ENCODE results near the gene SPINK7.

The SPINK7 gene

DNA sequence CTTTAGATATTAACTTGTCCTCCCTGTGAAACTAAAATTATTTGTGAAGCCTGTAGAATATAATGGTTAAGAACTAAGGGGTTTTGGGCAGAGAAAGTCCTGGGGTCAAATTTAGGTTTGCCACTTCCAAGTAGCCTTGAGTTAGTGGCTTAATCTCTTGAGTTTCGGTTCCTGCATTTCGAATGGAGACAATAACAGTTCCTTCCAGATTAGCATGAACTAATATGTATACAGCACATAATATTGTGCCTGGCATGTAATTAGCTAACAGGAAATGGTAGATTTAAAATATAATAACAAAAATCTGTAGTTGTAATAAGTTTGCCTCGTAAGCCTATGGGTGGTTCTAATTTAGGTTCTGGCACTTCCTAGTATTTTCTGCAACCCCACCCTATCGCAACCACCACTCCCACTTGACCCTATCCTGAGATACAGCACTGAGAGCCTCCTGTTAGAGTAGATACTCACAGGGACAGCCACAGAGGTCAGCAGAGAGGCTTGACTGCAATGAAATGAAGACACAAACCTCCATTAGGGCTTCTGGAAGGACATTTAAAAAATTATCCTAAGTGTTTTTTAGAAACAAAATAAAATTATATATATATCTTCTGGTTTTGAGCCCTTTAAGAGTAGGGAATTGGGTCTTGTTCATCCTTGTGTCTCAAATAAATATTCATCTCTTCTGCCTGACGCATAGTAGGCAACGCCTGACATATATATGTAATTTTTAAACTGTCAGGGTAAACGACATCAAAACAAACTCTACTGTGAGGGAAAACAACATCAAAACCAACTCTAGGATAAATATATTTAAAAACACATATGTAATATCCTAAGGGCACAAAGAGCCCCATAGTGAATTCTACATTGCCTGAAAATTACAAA is 31.6 kb downstream of the SPINK7 start:
- DNase-seq (ENCODE audit: low read depth): no peak

DNA sequence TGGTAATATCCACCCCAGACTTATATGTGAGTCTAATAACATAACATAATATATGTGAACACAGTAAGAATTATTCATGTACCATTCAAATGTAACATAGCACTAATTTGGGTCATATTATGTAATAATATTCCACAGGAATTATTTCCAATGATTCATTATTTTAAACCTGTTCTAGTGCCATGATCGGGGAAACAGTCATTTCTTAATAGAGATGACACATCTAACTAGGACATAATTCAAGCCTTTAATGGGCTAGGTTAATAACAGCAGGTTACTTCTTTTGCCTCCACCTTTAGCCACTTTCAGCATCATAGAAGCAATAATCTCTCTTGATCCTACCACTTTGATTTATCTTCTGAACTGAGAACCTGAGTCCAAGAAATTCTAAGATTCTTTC is 35.5 kb downstream of the SPINK7 start:
- no peak for DNase-seq (ENCODE audit: low read depth)

DNA sequence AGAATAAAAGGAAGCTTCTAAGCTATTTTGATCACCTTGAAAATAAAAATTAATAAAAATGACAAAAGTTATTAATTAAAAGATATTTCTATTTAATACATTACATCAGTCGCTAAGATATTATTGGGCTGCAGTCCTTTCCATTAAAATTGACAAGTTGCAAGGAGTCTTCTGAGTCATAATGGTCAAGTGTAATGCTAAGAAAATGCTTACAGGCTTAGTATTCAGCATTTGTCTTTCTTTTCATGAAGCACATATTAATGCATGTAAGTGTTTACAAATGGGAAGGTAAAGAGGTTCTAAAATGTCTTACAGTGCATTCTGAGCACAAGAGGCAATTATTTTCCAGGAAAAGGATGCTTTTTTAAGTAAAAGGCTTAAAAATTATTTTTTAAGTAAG is 40.5 kb downstream of the SPINK7 start:
- peak; percentile 1 for DNase-seq (ENCODE audit: low read depth)

DNA sequence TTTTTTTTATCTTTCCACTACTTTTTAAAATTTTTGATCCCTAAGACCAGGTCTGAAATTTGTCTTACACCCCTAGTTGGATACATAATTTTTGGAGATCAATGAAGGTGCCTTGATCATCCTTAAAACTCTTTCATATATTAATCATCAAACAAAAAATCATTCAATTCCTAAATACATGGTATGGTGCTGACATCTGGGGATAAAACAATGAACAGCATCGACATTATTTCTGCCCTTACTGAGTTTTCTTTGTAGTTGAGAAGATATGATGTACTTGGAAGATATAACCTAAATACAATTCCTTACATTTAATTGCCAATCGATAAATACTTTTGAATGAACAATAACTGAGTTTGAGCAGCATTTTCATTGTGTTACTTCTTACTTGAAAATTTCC is 41.4 kb downstream of the SPINK7 start:
- DNase-seq (ENCODE audit: low read depth): no peak

DNA sequence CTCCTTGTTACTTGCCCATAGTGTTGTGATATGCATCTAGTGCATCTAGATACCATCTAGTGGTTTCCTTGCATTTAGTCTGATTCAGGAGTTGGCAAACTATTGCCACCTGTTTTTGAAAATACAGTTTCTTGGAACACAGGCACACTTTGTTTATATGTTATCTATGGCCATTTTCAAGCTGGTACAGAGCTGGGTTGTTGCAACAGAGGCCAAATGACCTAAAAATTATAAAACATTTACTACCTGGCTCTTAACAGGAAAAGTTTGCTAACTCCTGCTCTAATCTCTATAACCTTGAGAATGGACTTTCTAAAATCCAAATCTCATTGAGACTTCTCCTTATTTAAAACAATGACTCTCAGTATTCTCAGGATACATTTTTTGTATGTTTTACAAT is 52.1 kb downstream of the SPINK7 start:
- DNase-seq (ENCODE audit: low read depth): no peak

All from ELR (cell line).